ENCODE results near the gene ATP2A1.
"Not testable (repeated sequence)": the region's sequence is repeated elsewhere in the genome, so short reads cannot be mapped to it uniquely, and the experiment has no call there.

Gene ATP2A1

DNA sequence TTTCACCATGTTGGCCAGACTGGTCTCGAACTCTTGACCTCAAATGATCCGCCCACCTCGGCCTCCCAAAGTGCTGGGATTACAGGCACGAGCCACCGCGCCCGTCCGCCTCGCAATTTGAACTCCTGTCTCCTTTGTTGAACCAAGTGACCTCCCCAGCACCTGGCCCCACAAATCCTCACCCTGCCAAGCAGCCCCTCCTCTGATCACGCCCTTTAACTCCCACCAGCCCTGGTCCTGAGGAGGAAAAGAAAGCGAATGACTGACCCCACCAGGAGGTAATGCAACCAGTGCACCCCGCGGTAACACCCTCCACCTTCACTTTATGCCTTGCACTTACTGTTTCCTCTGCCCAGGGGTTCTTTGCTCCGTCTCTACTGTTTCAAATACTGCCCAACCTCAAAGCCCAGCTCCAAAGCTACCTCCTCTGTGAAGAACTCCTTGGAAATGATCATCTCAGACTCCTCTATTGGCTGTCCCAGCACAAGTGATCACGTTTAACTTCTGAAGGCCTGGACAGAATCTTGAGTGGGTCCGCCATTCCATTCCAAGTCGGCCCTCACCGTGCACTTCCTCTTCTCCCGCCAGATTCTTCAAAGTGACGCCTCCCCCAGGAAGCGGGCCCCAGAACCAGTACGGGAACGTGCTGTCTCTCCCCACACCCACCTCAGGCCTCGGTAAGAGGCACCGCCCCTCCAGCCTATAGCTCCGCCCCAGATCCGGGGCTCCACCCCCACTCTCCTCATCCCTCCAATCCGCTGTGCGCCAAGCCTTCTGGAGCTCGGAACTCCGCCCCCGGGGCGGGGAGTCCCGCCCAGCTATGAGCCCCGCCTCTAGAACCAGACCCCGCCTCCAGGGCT, 57.9 kb downstream of the ATP2A1 start:
- peak; percentile 92 for DNase-seq (ENCODE audit: low spot score)

- no peak for DNase-seq (ENCODE audit: low spot score)
These were observed 58.5 kb downstream of the ATP2A1 start for GRCh38 chr16:28936784-28937155.

DNA sequence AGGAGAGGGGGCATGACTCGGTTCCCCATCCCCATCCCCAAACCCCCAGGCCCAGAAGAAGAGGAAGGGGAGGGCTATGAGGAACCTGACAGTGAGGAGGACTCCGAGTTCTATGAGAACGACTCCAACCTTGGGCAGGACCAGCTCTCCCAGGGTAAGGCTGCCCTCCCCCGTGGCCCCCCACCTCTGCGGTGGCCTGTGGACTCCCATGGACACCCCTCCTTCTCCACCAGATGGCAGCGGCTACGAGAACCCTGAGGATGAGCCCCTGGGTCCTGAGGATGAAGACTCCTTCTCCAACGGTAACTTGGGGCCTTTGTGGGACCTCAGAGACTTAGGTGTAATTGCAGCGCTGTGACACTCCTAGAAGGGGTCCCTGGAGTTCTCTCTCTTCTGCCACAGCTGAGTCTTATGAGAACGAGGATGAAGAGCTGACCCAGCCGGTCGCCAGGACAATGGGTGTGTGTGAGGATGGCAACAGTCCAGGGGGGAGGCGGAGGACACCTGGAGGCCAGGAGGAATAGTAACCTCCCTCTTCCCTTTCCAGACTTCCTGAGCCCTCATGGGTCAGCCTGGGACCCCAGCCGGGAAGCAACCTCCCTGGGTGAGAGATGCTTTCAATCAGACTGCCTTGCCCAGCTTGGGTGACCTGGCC, 59.1 kb downstream of the ATP2A1 start:
- no peak for DNase-seq (ENCODE audit: low spot score)

DNA sequence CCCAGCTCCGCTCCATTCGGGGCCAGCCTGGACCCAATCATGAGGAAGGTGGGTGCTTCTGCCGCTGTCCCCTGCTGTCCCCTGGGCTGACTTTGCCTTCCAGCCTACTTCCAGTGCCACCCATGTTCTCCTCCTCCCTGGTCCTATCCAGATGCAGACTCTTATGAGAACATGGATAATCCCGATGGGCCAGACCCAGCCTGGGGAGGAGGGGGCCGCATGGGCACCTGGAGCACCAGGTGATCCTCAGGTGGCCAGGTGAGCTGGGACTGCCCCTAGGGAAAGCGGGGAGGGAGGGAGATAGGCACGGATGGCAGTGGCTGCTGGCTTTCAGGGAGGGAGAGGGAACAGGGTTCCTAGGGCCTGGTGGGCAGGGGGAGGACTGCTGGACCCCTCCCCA, 60.4 kb downstream of the ATP2A1 start:
- no peak for DNase-seq (ENCODE audit: low spot score)

GRCh38 chr16:28939825-28940224, 61.5 kb downstream of the ATP2A1 start:
- not testable (repeated sequence) for DNase-seq (ENCODE audit: low spot score)

DNA sequence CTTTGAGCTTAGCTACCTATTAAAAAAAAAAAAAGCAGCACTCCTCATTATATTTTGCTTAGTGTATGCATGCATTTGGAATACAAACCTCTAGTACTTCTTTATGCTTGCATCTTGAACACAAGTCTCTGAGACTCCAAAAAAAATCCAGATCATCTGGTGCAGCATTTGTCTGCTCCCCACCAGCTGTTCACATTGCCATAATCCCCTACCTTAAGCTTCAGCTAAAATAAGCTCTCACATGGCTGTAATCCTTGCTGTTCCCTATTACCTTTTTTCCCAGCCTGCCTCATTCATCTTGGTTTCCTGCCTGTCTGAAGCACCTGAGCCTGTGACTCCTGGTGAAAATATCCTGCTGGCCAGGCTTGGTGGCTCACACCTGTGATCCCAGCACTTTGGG, 65.0 kb downstream of the ATP2A1 start:
- no peak for DNase-seq (ENCODE audit: low spot score)

DNA sequence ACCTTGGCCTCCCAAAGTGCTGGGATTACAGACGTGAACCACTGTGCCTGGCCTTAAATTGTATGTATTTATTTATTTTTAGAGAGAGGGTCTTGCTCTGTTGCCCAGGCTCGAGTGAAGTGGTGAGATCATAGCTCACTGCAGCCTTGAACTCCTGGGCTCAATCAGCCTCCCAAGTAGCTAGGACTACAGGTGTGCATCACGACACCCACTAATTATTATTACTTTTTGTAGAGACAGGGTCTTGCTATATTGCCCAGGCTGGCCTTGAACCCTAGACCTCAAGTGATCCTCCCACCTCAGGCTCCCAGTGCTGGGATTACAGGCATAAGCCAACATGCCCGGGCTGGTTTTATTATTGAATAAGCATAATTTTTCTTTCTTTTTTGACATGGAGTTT, 68.4 kb downstream of the ATP2A1 start:
- DNase-seq (ENCODE audit: low spot score), result no peak

DNA sequence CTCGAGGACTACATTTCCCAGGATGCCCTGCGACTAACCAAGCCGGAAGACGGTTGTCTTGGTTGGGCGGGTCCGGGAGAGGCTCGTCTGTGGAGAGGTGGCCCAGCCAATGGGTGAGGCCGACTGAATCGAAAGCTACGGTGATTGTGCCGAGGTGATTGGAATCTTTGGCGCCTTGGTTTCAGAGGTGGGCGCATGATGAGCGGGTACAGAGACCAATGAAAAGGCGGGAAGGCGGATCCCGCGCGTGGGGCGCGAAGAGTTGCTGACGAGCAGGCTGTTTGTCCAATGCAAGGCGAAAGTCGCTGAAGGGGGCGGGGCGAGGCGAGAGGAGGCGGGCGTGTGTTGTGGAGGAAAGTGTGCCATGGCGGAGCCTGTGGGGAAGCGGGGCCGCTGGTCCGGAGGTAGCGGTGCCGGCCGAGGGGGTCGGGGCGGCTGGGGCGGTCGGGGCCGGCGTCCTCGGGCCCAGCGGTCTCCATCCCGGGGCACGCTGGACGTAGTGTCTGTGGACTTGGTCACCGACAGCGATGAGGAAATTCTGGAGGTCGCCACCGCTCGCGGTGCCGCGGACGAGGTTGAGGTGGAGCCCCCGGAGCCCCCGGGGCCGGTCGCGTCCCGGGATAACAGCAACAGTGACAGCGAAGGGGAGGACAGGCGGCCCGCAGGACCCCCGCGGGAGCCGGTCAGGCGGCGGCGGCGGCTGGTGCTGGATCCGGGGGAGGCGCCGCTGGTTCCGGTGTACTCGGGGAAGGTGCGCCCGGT, 72.5 kb downstream of the ATP2A1 start, which contains the start of gene NFATC2IP:
Gene NFATC2IP (plus strand): TSS at position 290 of the 762 bp plus-strand sequence. CDS start 75 bp downstream, at position 365.
- DNase-seq (ENCODE audit: low spot score), result peak; percentile 99

GRCh38 chr16:28951410-28951943, 73.2 kb downstream of the ATP2A1 start:
- DNase-seq (ENCODE audit: low spot score), result no peak

Data from AG20443 (cell line).